ENCODE measurements around the gene NFIA. TPM values are rescaled to one million over a fixed set of nuclear protein-coding genes. Genes with fewer than 3 reads are reported as not detected.
A peak's percentile ranks its signal among the peaks of the same experiment; 100 is the strongest.
"Not testable (repeated sequence)": the region's sequence is repeated elsewhere in the genome, so short reads cannot be mapped to it uniquely, and the experiment has no call there.

The NFIA gene
- total RNA-seq, 1 donor from 2014 or later: 132 TPM

DNA sequence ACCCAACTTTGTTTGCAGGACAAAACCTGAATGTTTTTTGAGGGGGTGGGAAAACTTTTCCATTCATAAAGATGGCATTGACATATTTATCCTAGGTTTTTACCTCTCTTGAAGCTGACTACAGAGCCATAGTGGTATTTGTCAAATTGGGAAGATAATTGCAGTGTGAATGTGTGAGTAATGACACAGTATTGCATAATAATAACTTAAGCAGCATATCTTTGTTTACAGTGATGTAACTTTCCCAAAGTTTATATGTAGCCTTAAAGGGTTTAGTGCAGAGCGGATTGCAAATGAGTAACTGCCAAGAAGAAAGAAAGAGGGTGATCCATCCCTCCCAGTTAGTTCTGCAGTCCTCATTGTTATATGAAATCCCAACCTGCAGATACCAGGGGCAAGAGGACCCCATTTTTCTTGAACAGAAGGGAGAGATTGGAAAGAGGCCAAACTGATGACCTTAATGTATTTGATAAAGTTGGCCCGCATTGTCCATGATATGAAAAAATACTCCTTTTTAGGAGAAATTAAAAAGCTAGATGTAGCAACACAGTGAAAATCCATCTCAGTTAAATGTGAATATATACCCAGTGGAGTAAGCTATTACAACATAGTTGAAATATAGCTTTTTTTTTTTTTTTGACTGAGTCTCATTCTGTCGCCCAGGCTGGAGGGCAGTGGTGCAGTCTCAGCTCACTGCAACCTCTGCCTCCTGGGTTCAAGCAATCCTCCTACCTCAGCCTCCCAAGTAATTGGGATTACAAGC lies 23.7 kb upstream of the NFIA start:
- DNase-seq (ENCODE audit: low spot score): no peak

DNA sequence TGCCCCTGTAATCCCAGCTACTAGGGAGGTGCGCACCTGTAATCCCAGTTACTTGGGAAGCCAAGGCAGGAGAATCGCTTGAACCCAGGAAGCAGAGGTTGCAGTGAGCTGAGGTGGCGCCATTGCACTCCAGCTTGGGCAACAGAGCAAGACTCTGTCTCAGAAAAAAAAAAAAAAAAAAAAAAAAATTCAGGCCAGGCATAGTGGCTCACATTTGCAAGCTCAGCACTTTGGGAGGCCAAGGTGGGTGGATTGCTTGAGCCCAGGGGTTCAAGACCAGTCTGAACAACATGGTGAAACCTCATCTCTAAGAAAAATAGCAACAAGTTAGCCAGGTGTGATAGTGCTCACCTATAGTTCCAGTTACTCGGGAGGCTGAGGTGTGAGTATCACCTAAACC lies 20.8 kb upstream of the NFIA start:
- DNase-seq (ENCODE audit: low spot score): not testable (repeated sequence)

DNA sequence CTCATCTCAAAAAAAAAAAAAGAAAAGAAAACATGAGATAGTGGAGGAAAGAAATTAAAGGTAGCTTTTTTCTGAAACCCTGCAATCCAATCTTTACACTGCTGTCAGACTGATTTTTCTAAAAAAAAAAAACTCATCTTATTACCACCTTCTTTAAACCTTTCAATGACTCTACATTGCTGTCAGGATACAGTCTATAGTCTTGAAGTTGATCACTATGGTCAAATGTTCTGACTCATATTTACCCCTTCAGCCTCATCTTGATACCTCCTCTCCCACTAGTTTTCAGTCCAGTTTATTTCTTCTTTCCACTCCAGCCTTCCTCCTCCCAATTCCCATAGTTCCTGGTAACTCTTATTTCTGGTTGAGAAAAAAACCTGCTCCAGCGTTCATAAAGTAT lies 17.7 kb upstream of the NFIA start:
- no peak for DNase-seq (ENCODE audit: low spot score)

DNA sequence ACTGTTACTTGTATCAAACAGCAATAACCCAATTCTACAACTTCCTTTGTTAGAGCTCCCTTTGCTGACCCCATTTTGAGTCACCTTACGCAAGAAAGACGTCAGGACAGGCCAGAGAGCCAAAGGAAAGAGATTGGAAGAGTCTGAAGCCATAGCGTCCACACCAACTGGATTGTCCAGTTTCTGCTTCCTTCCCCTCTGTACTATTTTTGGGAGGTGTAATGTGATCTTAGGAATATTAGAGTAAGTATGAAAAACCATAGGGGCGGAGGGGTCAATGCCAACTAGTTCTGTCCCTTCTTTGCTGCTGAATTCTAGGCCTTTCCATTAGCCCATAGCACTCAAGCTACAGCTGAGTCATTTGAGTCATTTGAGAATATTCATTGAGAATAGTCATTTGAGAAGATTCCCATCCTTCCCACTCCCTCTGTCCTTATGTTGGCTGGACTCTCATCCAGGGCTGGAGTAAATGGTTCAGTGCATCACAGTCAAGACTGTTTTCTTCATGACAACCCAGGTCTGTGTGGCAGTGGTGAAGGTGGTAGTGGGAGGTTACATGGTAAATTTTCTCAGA lies 14.8 kb upstream of the NFIA start:
- no peak for DNase-seq (ENCODE audit: low spot score)

DNA sequence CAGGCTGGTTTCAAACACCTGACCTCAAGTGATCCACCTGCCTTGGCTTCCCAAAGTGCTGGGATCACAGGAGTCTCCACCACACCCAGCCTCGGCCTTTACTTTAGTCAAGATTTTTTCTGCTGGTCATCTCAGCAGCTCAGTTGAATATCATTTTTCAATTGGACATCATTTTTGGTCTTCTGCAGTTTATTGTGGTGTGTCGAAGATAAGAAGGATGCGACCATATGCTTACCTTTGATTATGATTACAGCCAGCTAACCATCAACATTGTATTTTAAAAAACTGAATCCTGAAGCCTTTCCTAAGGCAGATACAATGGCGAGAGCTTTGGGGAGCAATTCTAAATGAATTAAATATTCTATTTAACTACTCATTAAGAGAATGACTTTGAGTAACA lies 12.3 kb upstream of the NFIA start:
- no peak for DNase-seq (ENCODE audit: low spot score)

DNA sequence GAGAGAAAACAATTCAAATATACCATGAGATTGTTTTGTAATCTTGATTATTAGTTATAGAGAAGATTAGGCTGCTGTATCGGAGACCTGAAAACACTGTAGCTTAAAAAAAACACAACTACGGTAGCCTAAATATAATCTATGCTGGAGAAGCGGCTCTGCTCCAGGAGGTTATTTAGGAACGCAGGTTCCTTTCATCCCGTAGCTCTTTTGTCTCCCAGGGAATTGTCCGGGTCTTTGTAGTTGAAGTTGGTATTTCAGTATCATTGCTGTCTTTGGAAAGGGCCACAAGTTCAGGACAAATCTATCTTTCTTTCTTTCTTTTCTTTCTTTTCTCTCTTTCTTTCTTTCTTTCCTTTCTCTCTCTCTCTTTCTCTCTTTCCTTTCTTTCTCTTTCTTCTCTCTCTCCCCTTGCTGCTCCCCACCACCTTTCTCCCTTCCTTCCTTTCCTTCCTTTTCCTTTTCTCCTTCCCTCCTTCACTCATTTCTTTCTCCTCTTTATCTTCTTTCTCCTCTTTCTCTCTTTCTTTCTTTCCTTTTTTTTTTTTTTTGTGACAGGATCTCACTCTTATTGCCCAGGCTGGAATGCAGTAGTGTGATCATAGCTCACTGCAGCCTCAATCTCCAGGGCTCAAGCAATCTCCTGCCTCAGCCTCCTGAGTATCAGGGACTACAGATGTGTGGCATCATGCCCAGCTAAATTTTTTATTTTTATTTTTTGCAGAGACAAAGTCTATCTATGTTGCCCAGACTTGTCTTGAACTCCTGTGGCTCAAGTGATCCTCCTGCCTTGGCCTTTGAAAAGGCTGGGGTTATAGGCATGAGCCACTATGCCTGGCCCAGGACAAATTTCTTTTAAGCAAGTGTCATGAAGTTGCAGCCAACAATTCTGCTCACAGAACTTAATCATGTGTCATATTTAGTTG lies 10.9 kb upstream of the NFIA start:
- DNase-seq (ENCODE audit: low spot score): no peak

DNA sequence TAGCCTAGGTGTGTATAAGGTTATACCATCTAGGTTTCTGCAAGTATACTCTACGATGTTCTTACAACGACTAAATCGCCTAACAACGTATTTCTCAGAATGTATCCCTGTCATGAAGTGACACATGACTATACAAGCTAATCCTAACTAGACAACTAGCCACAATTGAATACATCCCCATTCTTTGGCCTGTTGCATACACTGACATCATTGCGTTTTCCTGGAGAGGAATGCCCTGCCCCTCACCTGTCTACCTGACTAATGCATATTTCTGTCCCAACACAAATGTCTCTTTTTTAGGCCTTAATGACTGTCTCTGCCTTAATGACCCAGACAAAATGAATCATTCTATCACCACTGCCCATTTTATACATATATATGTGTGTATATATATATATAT lies 8.5 kb upstream of the NFIA start:
- no peak for DNase-seq (ENCODE audit: low spot score)

DNA sequence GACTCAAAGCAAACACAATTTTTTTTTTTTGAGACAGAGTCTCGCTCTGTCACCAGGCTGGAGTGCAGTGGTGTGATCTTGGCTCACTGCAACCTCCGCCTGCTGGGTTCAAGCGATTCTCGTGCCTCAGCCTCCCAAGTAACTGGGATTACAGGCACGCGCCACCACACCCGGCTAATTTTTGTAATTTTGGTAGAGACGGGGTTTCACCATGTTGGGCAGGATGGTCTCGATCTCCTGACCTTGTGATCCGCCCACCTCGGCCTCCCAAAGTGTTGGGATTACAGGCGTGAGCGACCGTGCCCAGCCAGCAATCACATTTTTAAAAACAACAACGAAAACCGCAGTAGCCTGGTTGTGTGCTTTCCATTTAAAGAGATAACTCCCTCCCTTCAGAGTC lies 6.5 kb upstream of the NFIA start:
- not testable (repeated sequence) for DNase-seq (ENCODE audit: low spot score)

DNA sequence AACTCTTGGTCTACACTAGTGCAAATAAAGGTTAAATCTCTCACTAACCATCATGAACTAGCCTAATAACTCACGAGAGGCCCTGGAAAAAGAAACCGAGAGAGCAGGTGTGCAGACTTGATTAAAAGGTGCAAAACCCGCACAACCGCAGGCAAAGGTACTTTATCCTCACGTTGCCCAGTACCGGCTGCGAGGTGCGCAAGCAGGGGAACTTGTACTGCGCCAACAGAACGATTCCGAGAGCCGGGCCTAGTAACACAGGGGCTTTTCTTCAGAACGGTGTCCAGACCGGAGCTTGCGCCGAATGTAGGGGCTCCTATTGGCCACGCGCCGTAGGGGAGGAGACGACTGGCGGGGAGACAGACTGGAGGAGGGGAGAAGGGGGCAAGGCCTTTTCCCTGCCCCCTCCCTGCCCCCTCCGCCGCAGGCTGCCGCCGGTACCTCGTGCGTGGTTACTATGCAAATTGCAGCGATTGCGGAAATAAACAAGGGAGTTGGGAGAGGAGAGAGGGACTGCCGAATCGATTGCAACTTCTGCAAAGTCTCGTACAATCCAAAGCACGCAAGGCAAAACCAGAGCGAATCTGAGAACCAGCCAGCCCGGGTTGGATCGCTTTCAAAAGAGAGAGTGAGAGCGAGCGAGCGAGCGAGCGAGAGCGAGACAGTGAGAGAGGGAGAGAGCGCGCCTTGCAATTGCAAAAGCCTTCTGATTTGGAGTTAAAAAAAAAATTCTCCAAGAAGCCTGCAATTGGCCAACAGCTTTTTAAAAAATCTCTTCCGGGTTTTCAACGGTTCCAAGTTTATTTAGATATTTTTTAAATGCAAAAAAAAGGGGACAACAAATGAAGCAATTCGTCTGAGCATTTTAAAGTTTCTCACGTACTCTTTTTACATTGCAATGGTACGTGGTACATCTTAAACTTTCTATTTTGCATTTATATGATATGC lies 5.4 kb upstream of the NFIA start:
- DNase-seq (ENCODE audit: low spot score): peak; percentile 89

DNA sequence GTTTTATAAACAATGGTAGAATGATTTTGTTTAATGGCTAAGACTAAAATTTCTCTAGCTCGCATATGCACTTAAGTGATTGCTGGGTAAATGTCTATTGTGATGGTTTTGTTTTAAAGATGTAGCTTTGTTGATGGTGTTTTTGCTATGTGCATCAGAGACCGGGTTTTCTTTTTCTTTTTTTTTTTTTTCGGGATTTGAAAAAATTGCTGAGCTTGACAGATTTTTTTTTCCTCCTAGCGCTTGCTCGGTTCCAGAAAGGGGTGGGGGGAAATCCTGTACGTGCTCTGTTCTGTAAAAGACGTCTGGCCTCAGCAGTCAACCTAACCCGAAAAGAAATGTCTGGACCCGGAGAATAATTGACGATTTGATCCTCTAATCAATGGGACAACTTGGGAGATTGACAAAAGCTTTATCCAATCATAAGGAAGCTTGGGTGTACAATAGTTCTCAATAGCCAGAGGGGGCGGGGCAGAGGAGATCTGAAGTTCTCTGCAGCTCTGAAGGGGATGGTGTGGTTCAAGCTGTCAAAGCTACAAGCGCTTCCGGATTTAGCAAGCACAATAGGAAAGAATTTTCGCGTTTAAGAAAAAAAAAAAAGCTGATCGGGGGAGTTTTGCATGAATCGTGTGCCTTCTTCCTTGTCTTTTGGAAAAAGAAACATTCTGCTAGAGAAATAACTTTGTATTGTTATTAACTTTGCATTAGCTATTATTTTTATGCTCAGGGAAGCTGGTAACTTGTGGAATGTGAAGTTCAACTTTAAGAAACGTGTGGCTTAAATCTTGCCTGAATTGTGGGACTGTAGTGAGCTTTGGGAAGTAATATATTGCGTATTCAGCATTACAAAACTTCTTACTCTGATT lies 4.5 kb upstream of the NFIA start:
- peak; percentile 94 for DNase-seq (ENCODE audit: low spot score)

DNA sequence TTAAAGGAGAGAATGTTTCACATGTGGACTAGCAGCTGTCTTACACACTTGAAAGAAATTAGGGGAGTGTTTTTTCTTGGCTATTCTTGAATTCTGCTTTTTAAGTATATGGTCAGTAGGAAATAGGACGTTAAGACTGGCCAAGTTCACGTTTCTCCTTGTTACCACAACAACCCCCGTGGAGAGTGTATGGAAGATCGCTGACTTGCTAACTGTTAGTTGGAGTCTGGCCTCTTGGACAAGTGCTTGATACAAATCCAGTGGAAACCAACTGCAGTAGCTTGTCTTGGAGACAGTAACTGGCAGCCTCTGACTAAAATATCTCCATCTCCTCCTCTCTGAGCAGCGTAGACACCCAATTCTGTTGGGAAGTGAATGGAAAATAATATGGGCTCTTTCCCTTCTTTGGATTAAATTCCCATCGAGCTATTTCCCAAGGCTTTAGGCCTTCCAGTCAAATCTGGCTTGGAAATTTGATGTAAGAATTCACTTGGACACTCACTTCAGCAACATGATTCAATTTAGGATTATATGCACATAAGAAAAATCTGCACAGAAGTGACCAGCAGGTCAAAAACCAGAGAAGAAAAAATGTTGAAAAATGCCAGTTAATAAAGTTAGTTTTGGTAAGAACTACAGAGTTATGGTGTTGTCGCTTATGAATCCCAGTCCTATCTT lies 3.6 kb upstream of the NFIA start:
- no peak for DNase-seq (ENCODE audit: low spot score)

DNA sequence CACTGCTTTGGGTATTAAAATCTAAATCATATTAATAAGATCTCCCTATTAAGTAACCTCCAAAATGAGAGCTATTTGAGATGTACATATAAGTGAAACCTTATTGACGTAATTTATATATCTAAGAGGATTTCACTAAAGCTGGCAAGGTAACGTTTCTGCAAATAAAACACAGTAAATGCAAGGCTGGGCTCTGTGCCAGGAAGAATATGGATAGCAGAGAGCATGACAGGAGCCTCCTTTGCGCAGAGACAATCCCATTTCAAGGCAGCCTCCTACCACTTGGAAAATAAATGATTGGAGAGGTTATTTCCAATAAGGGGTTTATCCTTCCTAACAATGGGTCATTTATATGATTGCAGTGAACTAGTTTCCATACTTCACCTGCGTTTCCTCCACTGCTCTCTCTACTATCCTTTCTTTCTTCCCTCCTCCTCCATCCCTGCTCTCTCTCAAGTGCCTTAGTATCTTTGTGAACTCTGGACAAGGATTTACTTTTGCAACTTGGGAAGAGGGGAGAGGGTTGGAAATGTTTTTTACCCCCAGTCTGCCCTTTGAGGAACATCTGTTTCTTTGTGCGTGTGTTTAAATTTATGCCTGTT lies 3.0 kb upstream of the NFIA start:
- no peak for DNase-seq (ENCODE audit: low spot score)

DNA sequence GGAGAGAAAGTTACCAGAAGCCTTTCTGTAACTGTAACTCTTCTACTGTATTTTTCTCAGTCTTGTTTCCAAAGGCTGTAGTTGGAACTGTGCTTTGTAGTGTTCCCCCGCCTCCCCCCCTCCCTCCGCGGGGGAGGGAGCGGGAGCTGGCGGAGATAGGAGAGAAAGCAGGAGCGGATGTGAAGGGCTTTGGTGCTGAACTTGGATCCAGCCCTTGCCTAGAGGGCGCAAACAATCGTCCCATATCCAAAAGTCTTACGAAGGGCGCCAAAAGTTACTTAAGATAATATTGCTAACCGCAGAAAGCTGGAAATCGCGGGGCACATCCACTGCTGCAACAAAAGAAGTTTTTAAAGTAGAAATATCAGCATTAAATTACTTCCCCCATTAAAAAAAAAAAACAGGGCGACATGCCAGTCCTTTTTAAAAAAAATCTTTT lies 2.4 kb upstream of the NFIA start:
- peak; percentile 81 for DNase-seq (ENCODE audit: low spot score)

DNA sequence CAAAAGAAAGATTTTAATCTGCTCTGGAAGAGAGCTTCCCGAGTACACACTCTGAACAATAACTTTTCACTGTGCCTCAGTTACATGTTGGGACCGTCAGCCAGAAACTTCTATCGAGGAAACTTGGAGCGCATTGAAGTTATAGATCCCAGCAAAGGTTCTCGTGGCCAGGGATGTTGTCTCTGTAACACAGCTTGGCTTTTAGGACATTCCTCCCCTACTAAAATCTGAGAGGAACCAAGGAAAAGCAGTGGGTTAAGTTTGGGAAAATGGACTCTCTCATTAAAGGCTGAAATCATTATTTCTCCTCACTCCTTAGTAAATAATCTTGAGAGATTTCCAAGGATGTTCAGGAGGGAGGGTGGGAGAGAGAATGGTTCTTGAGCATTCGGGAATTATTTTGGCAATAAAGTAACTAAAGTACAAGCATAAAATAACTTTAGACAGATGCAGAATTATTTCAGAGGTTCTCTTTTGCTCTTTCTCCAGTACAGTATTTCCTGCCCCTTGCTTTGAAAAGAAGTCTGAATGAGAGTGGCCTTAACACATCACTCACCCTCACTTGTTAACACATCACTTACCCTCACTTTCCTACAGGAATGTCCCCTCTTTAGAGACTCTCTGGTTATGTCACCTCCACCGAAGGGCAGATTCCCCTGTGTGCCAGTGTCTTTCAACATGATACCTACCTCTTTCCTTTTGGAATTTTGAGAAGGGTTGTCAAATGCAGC lies 1.8 kb upstream of the NFIA start:
- DNase-seq (ENCODE audit: low spot score): no peak

DNA sequence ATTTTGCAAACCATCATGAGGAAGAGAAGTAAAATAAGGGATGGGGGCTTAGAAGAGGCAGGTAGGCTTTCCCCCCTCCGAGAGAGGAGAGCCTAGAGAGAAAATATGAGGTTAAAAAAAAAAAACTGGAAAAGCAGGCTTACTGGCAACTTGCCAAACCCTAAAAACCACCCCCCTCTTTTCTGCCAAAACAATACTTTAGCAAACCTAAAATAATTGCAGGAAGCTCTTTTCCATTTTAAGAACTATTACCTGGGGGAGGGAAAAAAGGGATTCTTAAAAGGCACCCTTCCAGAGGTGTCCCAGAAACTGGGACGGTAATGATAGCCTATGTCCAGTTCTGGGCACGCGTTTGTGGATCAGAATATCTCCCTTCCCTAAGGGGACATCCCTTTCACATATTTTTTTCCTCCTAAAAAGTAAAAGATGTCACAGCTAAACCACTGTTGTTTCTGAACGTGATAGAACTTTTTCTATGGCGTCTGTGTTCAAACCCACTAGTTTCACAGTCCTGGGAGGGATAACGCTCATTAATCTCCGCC lies 1.1 kb upstream of the NFIA start:
- DNase-seq (ENCODE audit: low spot score): no peak

DNA sequence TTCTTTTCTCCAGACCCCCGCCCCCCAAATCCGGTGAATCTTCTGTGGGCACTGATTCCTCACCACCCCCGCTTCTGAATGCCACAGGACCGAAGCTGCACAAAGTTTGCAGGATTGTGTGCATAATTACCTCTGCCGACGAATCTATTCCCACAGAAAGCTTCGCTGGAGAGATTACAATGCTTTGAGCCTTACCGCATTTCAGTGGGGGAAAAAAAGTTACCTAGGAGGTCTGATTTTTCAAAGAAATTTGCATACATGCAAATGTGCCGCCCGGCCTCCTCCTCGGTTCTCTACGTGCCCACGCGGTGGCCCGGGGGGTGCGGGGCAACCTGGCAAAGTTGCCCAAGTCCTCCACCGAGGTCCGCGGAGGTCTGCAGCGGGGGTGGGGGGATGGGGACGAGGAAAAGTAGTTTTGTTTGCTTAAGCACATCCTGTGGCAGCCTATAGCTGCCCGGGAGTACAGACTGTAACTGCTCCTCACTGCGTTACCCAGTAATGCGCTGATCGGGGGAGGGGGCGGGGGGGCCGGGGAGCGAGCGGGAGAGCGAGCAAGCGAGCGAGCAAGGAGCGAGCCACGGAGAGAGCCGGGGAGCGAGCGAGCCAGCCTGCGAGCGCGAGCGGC lies 563 bp upstream of the NFIA start:
- peak; percentile 53 for DNase-seq (ENCODE audit: low spot score)

DNA sequence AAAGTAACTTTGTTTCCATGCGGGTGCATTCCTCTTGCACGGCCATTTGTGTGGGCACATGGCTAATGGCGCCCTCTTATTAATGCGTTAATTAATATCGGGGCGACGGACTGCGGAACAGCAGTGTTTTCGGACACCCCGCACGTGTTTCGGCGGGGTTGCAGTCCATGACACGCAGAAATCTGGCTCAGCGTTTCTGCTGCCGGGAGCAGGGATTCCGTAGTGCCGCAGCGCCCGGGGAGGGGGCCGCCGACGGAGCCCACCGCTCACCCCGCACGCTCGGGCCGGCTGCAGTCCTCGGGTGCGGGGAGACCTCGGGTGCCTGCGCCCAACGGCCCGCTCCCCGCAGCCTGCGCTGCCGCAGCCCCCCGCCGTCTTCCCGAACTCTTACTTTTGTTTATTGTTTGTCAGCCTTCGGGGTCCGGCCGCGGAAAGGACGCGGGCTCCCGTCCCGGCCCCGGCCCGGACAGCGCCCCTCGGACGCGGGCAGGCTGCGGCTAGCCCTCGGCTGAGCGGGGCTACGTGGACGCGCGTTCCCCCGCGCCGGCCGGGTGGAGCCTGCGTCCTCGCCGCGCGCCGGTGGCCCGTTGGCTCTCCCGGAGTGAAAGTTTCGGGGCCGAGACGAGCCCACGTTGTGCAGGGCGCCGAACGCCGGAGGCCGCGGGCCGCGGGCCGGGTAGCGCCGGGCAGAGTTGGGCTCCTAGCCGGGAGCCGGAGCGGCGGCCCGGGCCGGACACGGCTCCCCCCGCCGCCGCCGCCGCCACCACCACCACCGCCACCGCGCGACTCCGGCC lies 849 bp downstream of the NFIA start:
- no peak for DNase-seq (ENCODE audit: low spot score)
